HG03432 (cell line): ENCODE data around the gene BCAM.
"Not testable (repeated sequence)": the region's sequence is repeated elsewhere in the genome, so short reads cannot be mapped to it uniquely, and the experiment has no call there.

Source experiments
- ATAC-seq: cut with Tn5 transposase; IDR thresholded peaks from one replicate; pipeline ENCODE4 v1.9.1; 2021; ENCODE audit warnings: mild to moderate bottlenecking, moderate library complexity; ENCODE audit not compliant: unreplicated experiment

BCAM gene

GRCh38 chr19:44816301-44816700 lies 7.4 kb downstream of the BCAM start:
- no peak for ATAC-seq

- ATAC-seq = no peak
Observed at GRCh38 chr19:44817725-44818465, 9.0 kb downstream of the BCAM start.

- ATAC-seq = no peak
Observed at GRCh38 chr19:44818466-44819031, 9.6 kb downstream of the BCAM start.

DNA sequence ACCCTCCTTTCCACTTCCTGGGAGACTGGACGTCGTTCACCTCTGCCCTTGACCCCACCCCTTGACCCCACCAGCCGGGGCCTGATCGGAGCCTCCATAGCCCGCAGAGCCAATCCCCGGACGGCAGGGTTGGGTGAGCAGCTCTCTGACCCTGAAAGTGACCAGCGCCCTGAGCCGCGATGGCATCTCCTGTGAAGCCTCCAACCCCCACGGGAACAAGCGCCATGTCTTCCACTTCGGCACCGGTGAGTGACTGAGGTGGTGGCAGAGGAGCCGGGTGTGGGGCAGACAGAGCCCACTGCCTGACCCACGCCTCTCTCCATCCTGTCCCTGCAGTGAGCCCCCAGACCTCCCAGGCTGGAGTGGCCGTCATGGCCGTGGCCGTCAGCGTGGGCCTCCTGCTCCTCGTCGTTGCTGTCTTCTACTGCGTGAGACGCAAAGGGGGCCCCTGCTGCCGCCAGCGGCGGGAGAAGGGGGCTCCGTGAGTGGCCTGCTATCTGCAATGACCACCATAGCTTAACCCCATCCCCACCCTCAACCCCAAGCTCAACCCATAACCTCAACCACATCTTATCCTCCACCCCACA lies 10.4 kb downstream of the BCAM start:
- no peak for ATAC-seq

DNA sequence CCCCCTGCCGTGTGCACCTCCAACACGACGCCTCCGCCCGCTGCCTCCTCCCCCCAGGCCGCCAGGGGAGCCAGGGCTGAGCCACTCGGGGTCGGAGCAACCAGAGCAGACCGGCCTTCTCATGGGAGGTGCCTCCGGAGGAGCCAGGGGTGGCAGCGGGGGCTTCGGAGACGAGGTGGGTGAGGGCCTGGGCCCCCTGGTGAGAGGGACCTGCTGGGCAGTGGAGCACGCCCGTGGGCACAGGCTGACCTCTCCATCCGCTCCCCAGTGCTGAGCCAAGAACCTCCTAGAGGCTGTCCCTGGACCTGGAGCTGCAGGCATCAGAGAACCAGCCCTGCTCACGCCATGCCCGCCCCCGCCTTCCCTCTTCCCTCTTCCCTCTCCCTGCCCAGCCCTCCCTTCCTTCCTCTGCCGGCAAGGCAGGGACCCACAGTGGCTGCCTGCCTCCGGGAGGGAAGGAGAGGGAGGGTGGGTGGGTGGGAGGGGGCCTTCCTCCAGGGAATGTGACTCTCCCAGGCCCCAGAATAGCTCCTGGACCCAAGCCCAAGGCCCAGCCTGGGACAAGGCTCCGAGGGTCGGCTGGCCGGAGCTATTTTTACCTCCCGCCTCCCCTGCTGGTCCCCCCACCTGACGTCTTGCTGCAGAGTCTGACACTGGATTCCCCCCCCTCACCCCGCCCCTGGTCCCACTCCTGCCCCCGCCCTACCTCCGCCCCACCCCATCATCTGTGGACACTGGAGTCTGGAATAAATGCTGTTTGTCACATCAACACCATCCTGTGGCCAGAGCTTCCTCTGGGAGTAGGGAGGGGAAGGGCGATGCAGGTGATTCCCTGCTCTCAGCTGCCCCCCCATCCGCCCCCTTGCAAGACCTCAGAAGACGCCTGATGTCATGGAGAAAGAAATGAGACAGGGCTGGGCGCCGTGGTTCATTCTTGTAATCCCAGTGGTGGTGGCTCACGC lies 12.0 kb downstream of the BCAM start:
- no peak for ATAC-seq

GRCh38 chr19:44822177-44822576 lies 13.3 kb downstream of the BCAM start:
- ATAC-seq = no peak

GRCh38 chr19:44822670-44823372 lies 13.9 kb downstream of the BCAM start:
- ATAC-seq = no peak

DNA sequence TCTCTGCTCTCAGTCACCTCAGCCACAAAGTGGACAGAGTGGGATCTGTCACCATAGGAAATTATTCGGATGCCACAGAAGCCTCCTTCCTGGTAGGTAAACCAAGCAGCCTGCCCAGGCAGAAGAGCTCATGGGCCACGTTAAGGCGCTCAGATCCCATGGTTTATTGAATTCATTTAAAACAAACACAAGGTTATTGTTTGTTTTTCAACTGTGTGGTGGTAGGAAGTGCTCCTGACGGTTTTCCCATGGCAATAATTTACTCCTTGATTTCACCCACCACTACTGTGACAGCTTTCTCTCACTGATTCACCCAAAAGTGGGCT lies 14.4 kb downstream of the BCAM start:
- ATAC-seq = no peak

DNA sequence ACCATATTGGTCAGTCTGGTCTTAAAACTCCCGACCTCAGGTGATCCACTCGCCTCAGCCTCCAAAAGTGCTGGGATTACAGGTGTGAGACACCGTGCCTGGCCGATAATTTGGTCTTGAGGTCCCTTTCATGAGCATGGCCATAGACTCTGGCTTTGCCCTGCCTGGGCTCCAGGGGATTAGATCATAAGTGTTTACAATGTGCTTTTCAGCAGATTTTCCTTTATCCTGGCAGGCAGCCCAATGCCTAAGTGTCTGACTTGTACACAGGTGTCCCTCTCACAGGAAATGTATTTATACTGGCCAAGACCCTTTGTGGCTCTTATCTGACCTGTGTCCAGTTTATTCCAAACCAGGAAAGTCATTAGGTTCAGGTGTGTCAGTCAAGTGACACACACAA lies 15.9 kb downstream of the BCAM start:
- ATAC-seq = no peak

- not testable (repeated sequence) for ATAC-seq
Observed at GRCh38 chr19:44832875-44833274, 24.0 kb downstream of the BCAM start.

DNA sequence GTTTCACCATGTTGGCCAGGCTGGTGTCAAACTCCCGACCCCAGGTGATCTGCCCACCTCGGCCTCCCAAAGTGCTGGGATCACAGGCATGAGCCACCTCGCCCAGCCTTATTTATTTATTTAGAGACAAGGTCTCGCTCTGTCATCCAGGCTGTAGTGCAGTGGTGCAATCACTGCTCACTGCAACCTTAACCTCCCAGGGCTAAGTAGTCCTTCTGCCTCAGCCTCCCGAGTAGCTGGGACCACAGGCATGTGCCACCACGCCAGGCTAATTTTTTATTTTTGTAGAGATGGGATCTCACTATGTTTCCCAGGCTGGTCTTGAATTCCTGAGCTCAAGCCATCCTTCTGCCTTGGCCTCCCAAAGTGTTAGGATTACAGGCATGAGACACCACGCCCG lies 25.5 kb downstream of the BCAM start:
- ATAC-seq = not testable (repeated sequence)

DNA sequence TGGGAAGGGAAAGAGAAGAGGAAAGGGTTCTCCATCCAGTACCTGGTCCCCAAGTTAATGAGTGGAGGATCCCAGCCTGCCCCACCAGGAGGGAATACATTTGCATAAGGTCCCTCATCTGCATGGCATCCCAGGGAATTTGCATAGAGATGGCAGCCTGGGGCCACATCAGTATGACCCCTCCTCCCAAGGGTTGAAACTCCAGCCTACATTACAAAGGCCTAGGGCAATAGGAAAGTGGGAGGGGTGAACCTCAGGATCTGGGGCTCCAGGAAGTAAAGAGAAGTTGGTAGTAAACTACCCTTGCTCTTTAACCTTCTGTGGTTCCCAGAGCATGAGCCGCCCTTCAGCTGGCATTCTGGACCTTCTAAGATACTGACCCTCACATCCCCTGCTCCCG lies 30.4 kb downstream of the BCAM start:
- no peak for ATAC-seq

DNA sequence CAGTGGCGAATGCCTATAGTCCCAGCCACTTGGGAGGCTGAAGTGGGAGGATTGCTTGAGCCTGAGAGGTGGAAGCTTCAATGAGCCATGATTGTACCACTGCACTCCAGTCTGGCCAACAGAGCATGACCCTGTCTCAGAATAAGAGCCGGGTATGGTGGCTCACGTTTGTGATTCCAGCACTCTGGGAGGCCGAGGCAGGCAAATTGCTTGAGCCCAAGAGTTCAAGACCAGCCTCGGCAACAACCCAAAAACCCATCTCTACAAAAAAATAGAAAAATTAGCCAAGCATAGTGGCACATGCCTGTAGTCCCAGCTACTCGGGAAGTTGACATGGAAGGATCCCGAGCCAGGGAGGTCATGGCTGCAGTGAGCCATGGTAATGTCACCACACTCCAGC lies 31.9 kb downstream of the BCAM start:
- no peak for ATAC-seq

DNA sequence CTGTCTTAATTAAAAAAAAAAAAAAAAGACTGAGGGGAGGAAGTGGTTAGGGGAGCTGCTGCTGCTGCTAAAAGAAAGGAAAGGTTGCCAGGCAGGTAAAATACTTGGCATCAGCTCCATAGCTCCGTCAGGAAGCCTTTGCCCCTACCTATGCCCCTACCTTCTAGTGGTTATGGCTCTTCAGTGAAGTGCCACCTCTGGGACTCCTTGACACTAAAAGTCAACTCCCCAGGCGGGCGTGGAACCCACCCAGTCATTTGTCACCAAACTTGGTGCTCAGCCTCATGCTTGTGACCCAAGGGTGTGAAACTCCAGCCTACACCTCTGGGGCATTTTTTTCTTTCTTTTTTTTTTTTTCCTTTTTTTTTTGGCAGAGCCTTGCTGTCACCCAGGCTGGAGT lies 32.3 kb downstream of the BCAM start:
- ATAC-seq = no peak

GRCh38 chr19:44845286-44845611 lies 36.3 kb downstream of the BCAM start:
- ATAC-seq = no peak

GRCh38 chr19:44845612-44846454 lies 36.9 kb downstream of the BCAM start, which contains the start of gene NECTIN2:
TSS of gene NECTIN2 (plus strand) at chr19:44846297. CDS start at chr19:44846526, 229 bp downstream.
- ATAC-seq = no peak

- no peak for ATAC-seq
Observed at GRCh38 chr19:44846455-44847143, 37.7 kb downstream of the BCAM start.

DNA sequence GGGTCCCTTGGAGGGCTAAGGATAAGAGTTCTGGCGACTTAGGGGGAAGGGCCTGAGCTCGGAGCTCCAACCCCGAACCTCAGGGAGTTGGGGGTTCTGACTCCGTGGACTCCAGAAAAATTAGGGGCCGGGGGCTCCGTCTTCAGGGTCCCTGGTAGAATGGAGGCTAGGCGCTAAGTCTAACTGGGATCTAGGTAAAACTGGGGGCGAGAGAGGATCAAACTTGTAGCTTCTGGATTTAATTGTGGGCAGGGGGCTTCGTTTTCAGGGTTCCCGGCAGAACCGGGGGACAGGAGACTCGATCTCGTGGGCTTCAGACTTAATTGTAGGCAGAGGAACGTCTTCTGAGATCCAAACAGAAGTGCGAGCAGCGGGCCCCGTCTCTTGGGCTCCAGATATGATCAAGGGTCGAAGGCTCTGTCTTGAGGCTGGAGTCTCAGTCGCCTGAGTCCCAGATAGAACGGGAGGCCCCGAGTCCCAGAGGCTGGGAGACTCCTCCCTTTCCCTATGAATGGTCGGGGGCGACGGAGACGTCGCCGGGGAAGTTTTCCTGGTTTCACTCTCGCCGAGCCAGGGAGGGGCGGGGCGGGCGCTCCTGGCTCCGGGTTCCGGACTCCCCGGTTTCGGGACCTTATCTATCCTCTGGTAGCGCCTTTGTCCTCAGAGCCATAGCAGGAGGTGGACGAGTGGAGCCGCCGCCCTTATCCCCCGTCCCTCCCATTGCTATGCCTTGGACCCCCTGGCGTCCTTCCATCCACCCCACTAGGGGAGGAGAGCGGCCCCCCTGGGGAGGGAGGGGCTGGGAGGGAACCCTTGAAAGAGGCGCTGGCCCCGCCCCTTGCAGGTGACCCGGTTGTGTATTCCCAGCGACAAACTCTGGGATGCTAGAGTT lies 38.5 kb downstream of the BCAM start:
- ATAC-seq = no peak
